GM10266 (cell line): ENCODE results near the gene C1D.

Experiments used
- DNase-seq: peaks from one replicate; pipeline ENCODE4 v3.0.0; 2012; ENCODE audit errors: extremely low spot score
- CTCF ChIP-seq: IDR thresholded peaks from 2 replicates; pipeline ENCODE4 v1.5.1; 2012; ENCODE audit warnings: mild to moderate bottlenecking, low read depth; ENCODE audit not compliant: control insufficient read depth, insufficient read depth; ENCODE audit errors: missing control alignments

C1D gene

GRCh38 chr2:68059784-68060525 is 2.8 kb downstream of the C1D start:
- TF ChIP-seq CTCF = no peak
- no peak for DNase-seq

- DNase-seq = no peak
Observed at GRCh38 chr2:68057658-68058396, 5.0 kb downstream of the C1D start.

GRCh38 chr2:68052717-68053422 is 9.9 kb downstream of the C1D start:
- DNase-seq = no peak
- TF ChIP-seq CTCF = no peak

More at GRCh38 chr2:68057658-68058396, 5.0 kb downstream of the C1D start:
- no peak for TF ChIP-seq CTCF

GRCh38 chr2:68050353-68050752 is 12.5 kb downstream of the C1D start:
- TF ChIP-seq CTCF = no peak
- DNase-seq = no peak

- DNase-seq = no peak
- TF ChIP-seq CTCF = no peak
Observed at GRCh38 chr2:68046642-68047240, 16.1 kb downstream of the C1D start.

GRCh38 chr2:68046224-68046623 is 16.6 kb downstream of the C1D start:
- no peak for TF ChIP-seq CTCF
- no peak for DNase-seq
